Stimulated activated CD8-positive, alpha-beta memory T cell treated with anti-CD3 and anti-CD28 coated beads, Interleukin-7, amount 100 ng/mL, for 48 hours (primary cell): Measurements from ENCODE around the gene ZBTB20.

Experiments used
- DNase-seq, 2 donors: peaks; one replicate each; pipeline ENCODE4 v3.0.0-alpha.2; 2020; ENCODE audit warnings: low read depth in 1 of 2; ENCODE audit errors: extremely low read depth in 1 of 2

Gene ZBTB20

DNA sequence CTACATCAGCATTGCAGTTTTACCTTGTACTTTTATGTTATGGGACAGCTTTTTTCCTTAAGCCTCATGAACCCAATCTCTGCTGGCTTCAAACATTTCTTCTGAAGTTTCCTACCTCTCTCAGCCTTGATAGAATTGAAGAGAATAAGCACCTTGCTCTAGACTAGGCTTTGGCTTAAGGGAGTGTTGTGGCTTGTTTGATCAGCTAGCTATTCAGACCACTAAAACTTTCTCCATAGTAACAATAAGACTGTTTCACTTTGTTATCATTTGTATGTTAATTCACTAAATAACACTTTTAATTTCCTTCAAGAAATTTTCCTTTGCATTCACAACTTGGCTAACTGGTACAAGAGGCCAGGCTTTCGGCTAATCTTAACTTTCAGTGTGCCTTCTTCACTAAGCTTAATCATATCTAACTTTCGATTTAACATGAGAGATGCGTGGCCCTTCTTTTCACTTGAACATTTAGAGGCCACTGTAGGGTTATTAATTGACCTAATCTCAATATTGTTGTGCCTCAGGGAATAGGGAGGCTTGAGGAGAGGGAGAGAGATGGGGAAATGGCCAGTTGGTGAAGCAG, 861.3 kb downstream of the ZBTB20 start:
- no peak for DNase-seq

GRCh38 chr3:114284644-114285043, 862.4 kb downstream of the ZBTB20 start:
- DNase-seq, result no peak
